OCI-LY3 (cell line): ENCODE results near the gene SLC13A1.

Source experiments
- H2AFZ ChIP-seq: fragments of 200-600, 300-600 bp; shearing (Covaris generic); 2 replicates; pipeline ENCODE4 v1.6.0; 2014; ENCODE audit warnings: antibody characterized with exemption, low read depth, low read length
- H3K27ac ChIP-seq: fragments of 200-600, 300-600 bp; sonication (generic); 2 replicates; pipeline ENCODE4 v1.5.1; 2014; ENCODE audit warnings: mild to moderate bottlenecking, low read length, moderate library complexity, mixed read lengths
- H3K27me3 ChIP-seq: fragments of 200-600, 300-600 bp; sonication (generic); 2 replicates; pipeline ENCODE4 v1.6.1; 2014; ENCODE audit warnings: low read depth, low read length, mixed read lengths
- H3K36me3 ChIP-seq: fragments of 200-600, 300-600 bp; sonication (generic); replicated peaks from 2 replicates; pipeline ENCODE3; 2014; ENCODE audit warnings: low read depth, low read length, mixed read lengths
- H3K4me1 ChIP-seq: fragments of 300-600, 200-600 bp; sonication (generic); 2 replicates; pipeline ENCODE4 v1.6.1; 2014; ENCODE audit warnings: low read length, mixed read lengths
- H3K4me2 ChIP-seq: fragments of 200-600, 300-600 bp; sonication (generic); 2 replicates; pipeline ENCODE4 v1.6.1; 2014; ENCODE audit warnings: low read length, mixed read lengths
- H3K4me3 ChIP-seq: fragments of 300-600, 200-600 bp; sonication (generic); 2 replicates; pipeline ENCODE4 v1.5.1; 2014; ENCODE audit warnings: antibody characterized with exemption, mild to moderate bottlenecking, low read length, moderate library complexity
- H3K79me2 ChIP-seq: fragments of 300-600, 200-600 bp; shearing (Covaris generic); 2 replicates; pipeline ENCODE4 v1.6.1; 2014; ENCODE audit warnings: mild to moderate bottlenecking, low read length, mixed read lengths
- H3K9ac ChIP-seq: fragments of 300-600, 200-600 bp; shearing (Covaris generic); 2 replicates; pipeline ENCODE4 v1.6.0; 2014; ENCODE audit warnings: mild to moderate bottlenecking, low read length, moderate library complexity
- H3K9me3 ChIP-seq: fragments of 200-600, 300-600 bp; shearing (Covaris generic); 2 replicates; pipeline ENCODE4 v1.6.1; 2014; ENCODE audit warnings: low read length, mixed read lengths; ENCODE audit not compliant: insufficient read depth
- H4K20me1 ChIP-seq: fragments of 200-600, 300-600 bp; sonication (generic); 2 replicates; pipeline ENCODE4 v1.6.1; 2016; ENCODE audit warnings: low read length, mixed read lengths; ENCODE audit not compliant: insufficient read depth
- EZH2phosphoT487 ChIP-seq: fragments of 200-600 bp; shearing (Covaris generic); IDR thresholded peaks from 2 replicates; pipeline ENCODE4 v1.6.1; 2018; ENCODE audit warnings: antibody characterized with exemption, mixed run types, low read depth
- TF ChIP-seq, protein P1 (sequence below): fragments of 200-600, 300-600 bp; sonication (generic); IDR thresholded peaks from 2 replicates; pipeline ENCODE4 v1.5.1; 2014; ENCODE audit warnings: antibody characterized with exemption, low read length, low read depth

SLC13A1 gene

DNA sequence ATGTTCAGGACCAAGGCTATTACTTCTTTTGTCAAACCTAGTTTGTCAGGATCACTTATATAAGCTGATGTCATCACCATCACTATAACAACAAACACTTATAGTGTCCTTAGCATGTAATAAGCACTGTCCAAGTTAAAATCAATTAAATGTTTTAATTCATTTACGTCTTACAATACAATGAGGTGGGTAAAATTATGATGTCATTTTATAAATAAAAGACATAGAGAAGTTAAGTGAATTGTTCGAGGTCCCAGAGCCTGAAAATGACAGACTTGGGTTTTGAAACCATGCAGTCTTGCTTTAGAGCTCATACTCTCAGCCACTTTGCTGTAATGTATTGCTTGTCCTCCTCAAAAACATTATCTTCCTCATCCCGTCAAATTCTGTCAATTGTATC lies 48.3 kb downstream of the SLC13A1 start:
- no peaks in the 10 kb centered on the region for H3K27me3 ChIP-seq
- H3K4me2 ChIP-seq: no peak overlapping the region
- H3K4me1 ChIP-seq: 0 out of 2 replicates have a peak, but pooled peaks cover 3% of the 10 kb centered on the region
- TF ChIP-seq, protein P1, sequence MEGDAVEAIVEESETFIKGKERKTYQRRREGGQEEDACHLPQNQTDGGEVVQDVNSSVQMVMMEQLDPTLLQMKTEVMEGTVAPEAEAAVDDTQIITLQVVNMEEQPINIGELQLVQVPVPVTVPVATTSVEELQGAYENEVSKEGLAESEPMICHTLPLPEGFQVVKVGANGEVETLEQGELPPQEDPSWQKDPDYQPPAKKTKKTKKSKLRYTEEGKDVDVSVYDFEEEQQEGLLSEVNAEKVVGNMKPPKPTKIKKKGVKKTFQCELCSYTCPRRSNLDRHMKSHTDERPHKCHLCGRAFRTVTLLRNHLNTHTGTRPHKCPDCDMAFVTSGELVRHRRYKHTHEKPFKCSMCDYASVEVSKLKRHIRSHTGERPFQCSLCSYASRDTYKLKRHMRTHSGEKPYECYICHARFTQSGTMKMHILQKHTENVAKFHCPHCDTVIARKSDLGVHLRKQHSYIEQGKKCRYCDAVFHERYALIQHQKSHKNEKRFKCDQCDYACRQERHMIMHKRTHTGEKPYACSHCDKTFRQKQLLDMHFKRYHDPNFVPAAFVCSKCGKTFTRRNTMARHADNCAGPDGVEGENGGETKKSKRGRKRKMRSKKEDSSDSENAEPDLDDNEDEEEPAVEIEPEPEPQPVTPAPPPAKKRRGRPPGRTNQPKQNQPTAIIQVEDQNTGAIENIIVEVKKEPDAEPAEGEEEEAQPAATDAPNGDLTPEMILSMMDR: no peak
- no peak for TF ChIP-seq EZH2phosphoT487
- no peaks in the 10 kb centered on the region for H4K20me1 ChIP-seq
- H3K27ac ChIP-seq: no peak overlapping the region
- no peaks in the 10 kb centered on the region for H3K79me2 ChIP-seq
- no peak overlapping the region for H3K4me3 ChIP-seq
- no peaks in the 10 kb centered on the region for H3K9me3 ChIP-seq
- H2AFZ ChIP-seq: no peak overlapping the region
- H3K36me3 ChIP-seq: no peaks in the 10 kb centered on the region
- no peak overlapping the region for H3K9ac ChIP-seq

DNA sequence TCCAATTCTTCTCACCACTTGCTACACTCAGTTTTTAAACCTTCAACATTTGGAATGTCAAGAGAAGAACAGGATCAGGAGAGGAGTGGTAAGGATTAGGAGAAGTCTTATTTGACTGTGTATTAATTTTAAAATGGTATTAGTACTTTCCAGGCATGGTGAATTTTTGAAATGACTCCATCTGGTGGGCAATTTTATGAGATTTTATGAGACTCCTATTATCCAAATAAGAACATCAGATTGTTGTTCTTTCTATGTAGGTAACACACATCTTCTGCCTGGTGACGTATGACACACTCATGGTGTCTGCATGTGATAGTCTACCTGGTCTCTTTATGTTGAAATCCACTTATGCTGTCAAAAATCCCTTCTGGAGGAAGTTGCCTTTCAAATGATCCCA lies 51.0 kb downstream of the SLC13A1 start:
- no peaks in the 10 kb centered on the region for H3K36me3 ChIP-seq
- no peaks in the 10 kb centered on the region for H3K9me3 ChIP-seq
- H3K79me2 ChIP-seq: no peaks in the 10 kb centered on the region
- no peak for TF ChIP-seq EZH2phosphoT487
- TF ChIP-seq, protein P1: peak; percentile 52
- no peak overlapping the region for H2AFZ ChIP-seq
- H3K4me1 ChIP-seq: no peaks in the 10 kb centered on the region
- no peaks in the 10 kb centered on the region for H3K27me3 ChIP-seq
- H3K4me2 ChIP-seq: no peak overlapping the region
- no peak overlapping the region for H3K27ac ChIP-seq
- no peak overlapping the region for H3K9ac ChIP-seq
- no peak overlapping the region for H3K4me3 ChIP-seq
- no peaks in the 10 kb centered on the region for H4K20me1 ChIP-seq

DNA sequence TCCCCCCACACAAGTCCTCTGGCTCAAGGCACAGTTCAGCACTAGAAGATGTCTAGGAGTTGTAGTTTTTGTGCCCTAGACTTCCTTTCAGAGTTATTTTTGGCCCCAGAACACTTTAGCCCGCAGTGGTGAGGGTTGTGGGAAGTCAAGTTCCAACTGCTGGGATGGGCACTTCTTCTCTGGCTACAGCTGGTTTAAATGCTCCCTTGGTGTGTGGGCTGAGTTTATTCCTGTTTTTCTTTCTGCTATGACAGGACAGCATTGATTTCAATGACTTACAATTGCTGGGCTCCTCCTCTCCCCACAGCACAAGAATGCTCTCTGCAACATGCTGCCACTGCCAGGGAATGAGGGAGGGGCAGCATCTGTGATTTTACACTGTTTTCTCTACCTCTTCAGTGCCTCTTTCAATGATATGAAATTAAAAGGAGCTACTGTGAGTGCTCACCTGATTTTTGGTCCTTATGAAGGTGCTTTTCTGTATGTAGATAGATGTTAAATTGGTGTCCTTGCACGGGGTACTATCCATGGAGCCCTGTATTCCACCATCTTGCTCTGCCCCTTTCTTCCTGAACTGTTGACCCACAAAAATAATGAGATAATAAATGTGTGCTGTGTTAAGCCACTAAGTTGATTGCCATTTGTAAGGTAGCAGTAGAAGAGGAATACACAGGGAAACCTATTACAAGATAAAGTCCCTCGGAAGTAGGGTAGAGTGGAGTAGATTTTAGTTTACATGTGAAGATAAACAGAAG lies 56.3 kb downstream of the SLC13A1 start:
- H2AFZ ChIP-seq: no peak overlapping the region; the same call in 1 of the 2 replicates
- H4K20me1 ChIP-seq: no peaks in the 10 kb centered on the region
- H3K4me3 ChIP-seq: no peak overlapping the region
- no peaks in the 10 kb centered on the region for H3K36me3 ChIP-seq
- no peak for TF ChIP-seq EZH2phosphoT487
- TF ChIP-seq, protein P1: no peak
- no peak overlapping the region for H3K4me2 ChIP-seq
- H3K9me3 ChIP-seq: no peaks in the 10 kb centered on the region
- no peaks in the 10 kb centered on the region for H3K27me3 ChIP-seq
- no peaks in the 10 kb centered on the region for H3K79me2 ChIP-seq
- no peak overlapping the region for H3K27ac ChIP-seq
- no peak overlapping the region for H3K9ac ChIP-seq
- no peaks in the 10 kb centered on the region for H3K4me1 ChIP-seq

DNA sequence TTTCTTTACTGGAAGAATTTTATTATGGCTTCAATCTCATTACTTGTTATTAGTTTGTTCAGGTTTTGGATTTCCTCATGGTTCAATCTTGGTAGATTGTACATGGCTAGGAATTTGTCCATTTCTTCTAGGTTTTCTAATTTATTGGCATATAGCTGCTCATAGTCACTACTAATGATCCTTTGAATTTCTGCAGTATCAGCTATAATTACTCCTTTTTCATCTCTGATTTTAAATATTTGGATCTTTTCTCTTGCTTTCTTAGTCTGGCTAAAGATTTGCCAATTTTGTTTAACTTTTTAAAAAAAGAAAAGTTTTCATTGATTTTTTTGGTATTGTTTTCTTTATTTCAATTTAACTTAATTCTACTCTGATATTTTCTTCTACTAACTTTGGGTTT lies 59.2 kb downstream of the SLC13A1 start:
- Histone ChIP-seq H3K4me2 (no peak overlapping the region), H2AFZ (no peak overlapping the region), H3K79me2 (no peaks in the 10 kb centered on the region), H3K27ac (no peak overlapping the region), H3K36me3 (no peaks in the 10 kb centered on the region), H3K27me3 (no peaks in the 10 kb centered on the region), H3K4me3 (no peak overlapping the region), H4K20me1 (no peaks in the 10 kb centered on the region), H3K9ac (no peak overlapping the region), H3K4me1 (no peaks in the 10 kb centered on the region), H3K9me3 (no peaks in the 10 kb centered on the region)
- TF ChIP-seq, protein P1: no peak
- no peak for TF ChIP-seq EZH2phosphoT487
